ENCODE data around the gene KDM4E.

DNA sequence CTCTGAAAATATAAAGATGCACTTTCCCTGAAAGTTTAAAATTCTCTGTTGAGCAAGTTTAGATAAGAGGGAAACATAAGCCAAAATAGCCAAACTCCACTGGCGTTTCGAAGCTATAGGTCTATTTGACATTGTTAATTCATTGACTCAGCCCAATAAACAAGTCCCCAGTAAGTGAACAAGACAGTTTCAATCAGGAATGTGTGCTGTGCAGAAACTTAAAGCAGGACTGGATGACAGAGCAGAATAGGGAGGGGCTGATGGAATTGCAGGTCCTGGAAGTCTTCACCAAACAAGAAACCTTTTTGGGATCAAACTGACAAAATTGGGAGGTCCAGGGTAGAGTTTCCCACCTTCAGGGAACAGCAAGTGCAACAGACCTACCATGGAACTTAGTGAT lies 8.9 kb upstream of the KDM4E start:
- TF ChIP-seq, protein P1, sequence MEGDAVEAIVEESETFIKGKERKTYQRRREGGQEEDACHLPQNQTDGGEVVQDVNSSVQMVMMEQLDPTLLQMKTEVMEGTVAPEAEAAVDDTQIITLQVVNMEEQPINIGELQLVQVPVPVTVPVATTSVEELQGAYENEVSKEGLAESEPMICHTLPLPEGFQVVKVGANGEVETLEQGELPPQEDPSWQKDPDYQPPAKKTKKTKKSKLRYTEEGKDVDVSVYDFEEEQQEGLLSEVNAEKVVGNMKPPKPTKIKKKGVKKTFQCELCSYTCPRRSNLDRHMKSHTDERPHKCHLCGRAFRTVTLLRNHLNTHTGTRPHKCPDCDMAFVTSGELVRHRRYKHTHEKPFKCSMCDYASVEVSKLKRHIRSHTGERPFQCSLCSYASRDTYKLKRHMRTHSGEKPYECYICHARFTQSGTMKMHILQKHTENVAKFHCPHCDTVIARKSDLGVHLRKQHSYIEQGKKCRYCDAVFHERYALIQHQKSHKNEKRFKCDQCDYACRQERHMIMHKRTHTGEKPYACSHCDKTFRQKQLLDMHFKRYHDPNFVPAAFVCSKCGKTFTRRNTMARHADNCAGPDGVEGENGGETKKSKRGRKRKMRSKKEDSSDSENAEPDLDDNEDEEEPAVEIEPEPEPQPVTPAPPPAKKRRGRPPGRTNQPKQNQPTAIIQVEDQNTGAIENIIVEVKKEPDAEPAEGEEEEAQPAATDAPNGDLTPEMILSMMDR (IDR thresholded peaks at IDR 0.05), result no peak
- TF ChIP-seq POLR2A (IDR thresholded peaks at IDR 0.05), result no peak
